ENCODE results near the gene RAD52.

DNA sequence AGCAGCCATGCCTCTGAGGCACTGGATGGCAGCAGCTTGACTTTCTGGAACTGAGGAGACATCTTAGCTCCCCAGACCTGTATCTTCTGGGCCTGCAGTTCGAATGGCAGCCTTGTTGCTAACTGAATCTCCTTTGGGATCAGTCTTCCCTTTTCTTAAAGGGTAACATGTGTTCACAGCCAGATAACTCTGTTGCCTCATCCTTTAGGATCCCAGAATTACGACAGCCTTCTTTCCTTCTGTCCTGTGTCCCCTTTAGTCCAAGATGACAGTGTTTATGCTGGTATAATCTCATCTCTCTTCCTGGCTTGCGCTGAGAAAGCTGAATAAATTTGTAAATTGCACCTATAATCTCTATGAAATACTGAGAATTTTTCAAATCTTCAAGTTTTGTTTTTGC, 32.5 kb upstream of the RAD52 start:
- TF ChIP-seq EP300 (IDR thresholded peaks at IDR 0.05) (no peak), POLR2AphosphoS5 (IDR thresholded peaks at IDR 0.05) (no peak), POLR2A (IDR thresholded peaks at IDR 0.05) (no peak)
- TF ChIP-seq, protein P1, sequence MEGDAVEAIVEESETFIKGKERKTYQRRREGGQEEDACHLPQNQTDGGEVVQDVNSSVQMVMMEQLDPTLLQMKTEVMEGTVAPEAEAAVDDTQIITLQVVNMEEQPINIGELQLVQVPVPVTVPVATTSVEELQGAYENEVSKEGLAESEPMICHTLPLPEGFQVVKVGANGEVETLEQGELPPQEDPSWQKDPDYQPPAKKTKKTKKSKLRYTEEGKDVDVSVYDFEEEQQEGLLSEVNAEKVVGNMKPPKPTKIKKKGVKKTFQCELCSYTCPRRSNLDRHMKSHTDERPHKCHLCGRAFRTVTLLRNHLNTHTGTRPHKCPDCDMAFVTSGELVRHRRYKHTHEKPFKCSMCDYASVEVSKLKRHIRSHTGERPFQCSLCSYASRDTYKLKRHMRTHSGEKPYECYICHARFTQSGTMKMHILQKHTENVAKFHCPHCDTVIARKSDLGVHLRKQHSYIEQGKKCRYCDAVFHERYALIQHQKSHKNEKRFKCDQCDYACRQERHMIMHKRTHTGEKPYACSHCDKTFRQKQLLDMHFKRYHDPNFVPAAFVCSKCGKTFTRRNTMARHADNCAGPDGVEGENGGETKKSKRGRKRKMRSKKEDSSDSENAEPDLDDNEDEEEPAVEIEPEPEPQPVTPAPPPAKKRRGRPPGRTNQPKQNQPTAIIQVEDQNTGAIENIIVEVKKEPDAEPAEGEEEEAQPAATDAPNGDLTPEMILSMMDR (IDR thresholded peaks at IDR 0.05): no peak
